ENCODE results near the gene SLC22A5.

SLC22A5 gene

GRCh38 chr5:132378580-132378979, 9.1 kb downstream of the SLC22A5 start:
- H3K27ac ChIP-seq (ENCODE audit: low read depth, low read length) = no peak overlapping the region
- 96% methylated on average over 3 of the region's 3 CpGs for WGBS
- H3K4me1 ChIP-seq (ENCODE audit: insufficient read depth, low read length) = no peaks in the 10 kb centered on the region
- H3K9me3 ChIP-seq (ENCODE audit: insufficient read depth, low read depth, low read length) = no peaks in the 10 kb centered on the region
- H3K36me3 ChIP-seq (ENCODE audit: insufficient read depth, low read length) = no peaks in the 10 kb centered on the region
- H3K9ac ChIP-seq (ENCODE audit: low read depth, low read length) = no peak overlapping the region
- H3K4me3 ChIP-seq (ENCODE audit: low read length) = no peak overlapping the region
- no peaks in the 10 kb centered on the region for H3K27me3 ChIP-seq (ENCODE audit: insufficient read depth, low read length)

GRCh38 chr5:132380047-132380446, 10.5 kb downstream of the SLC22A5 start:
- no peak overlapping the region for H3K27ac ChIP-seq (ENCODE audit: low read depth, low read length)
- no peaks in the 10 kb centered on the region for H3K9me3 ChIP-seq (ENCODE audit: insufficient read depth, low read depth, low read length)
- H3K36me3 ChIP-seq (ENCODE audit: insufficient read depth, low read length) = no peaks in the 10 kb centered on the region
- H3K27me3 ChIP-seq (ENCODE audit: insufficient read depth, low read length) = no peaks in the 10 kb centered on the region
- no peaks in the 10 kb centered on the region for H3K4me1 ChIP-seq (ENCODE audit: insufficient read depth, low read length)
- H3K4me3 ChIP-seq (ENCODE audit: low read length) = no peak overlapping the region
- no peak overlapping the region for H3K9ac ChIP-seq (ENCODE audit: low read depth, low read length)
- WGBS = 91% methylated on average over 6 of the region's 6 CpGs

- Histone ChIP-seq H3K4me3 (ENCODE audit: low read length) (no peak overlapping the region), H3K27me3 (ENCODE audit: insufficient read depth, low read length) (no peaks in the 10 kb centered on the region), H3K4me1 (ENCODE audit: insufficient read depth, low read length) (no peaks in the 10 kb centered on the region), H3K36me3 (ENCODE audit: insufficient read depth, low read length) (no peaks in the 10 kb centered on the region), H3K9ac (ENCODE audit: low read depth, low read length) (no peak overlapping the region), H3K9me3 (ENCODE audit: insufficient read depth, low read depth, low read length) (no peaks in the 10 kb centered on the region), H3K27ac (ENCODE audit: low read depth, low read length) (no peak overlapping the region)
- 90% methylated on average over 2 of the region's 2 CpGs for whole genome bisulfite sequencing
Observed at GRCh38 chr5:132380741-132381140, 11.2 kb downstream of the SLC22A5 start.

- Histone ChIP-seq H3K4me1 (ENCODE audit: insufficient read depth, low read length) (no peaks in the 10 kb centered on the region), H3K4me3 (ENCODE audit: low read length) (no peak overlapping the region), H3K9me3 (ENCODE audit: insufficient read depth, low read depth, low read length) (no peaks in the 10 kb centered on the region), H3K27ac (ENCODE audit: low read depth, low read length) (no peak overlapping the region), H3K9ac (ENCODE audit: low read depth, low read length) (no peak overlapping the region), H3K36me3 (ENCODE audit: insufficient read depth, low read length) (no peaks in the 10 kb centered on the region), H3K27me3 (ENCODE audit: insufficient read depth, low read length) (no peaks in the 10 kb centered on the region)
- WGBS = 94% methylated on average over 1 of the region's 1 CpG
Observed at GRCh38 chr5:132381614-132382013, 12.1 kb downstream of the SLC22A5 start.

- WGBS = 90% methylated on average over 1 of the region's 1 CpG
- H3K9ac ChIP-seq (ENCODE audit: low read depth, low read length) = no peak overlapping the region
- H3K4me3 ChIP-seq (ENCODE audit: low read length) = no peak overlapping the region
- no peaks in the 10 kb centered on the region for H3K9me3 ChIP-seq (ENCODE audit: insufficient read depth, low read depth, low read length)
- no peaks in the 10 kb centered on the region for H3K27me3 ChIP-seq (ENCODE audit: insufficient read depth, low read length)
- peaks cover 11% of the 10 kb centered on the region for H3K4me1 ChIP-seq (ENCODE audit: insufficient read depth, low read length)
- no peak overlapping the region for H3K27ac ChIP-seq (ENCODE audit: low read depth, low read length)
- no peaks in the 10 kb centered on the region for H3K36me3 ChIP-seq (ENCODE audit: insufficient read depth, low read length)
Observed at GRCh38 chr5:132383261-132383660, 13.8 kb downstream of the SLC22A5 start.

- no peak overlapping the region for H3K9ac ChIP-seq (ENCODE audit: low read depth, low read length)
- no peak overlapping the region for H3K27ac ChIP-seq (ENCODE audit: low read depth, low read length)
- H3K36me3 ChIP-seq (ENCODE audit: insufficient read depth, low read length) = no peaks in the 10 kb centered on the region
- H3K27me3 ChIP-seq (ENCODE audit: insufficient read depth, low read length) = no peaks in the 10 kb centered on the region
- no peaks in the 10 kb centered on the region for H3K9me3 ChIP-seq (ENCODE audit: insufficient read depth, low read depth, low read length)
- WGBS = 93% methylated on average over 5 of the region's 5 CpGs
- H3K4me3 ChIP-seq (ENCODE audit: low read length) = no peak overlapping the region
- H3K4me1 ChIP-seq (ENCODE audit: insufficient read depth, low read length) = peaks cover 17% of the 10 kb centered on the region
Observed at GRCh38 chr5:132383984-132384383, 14.5 kb downstream of the SLC22A5 start.

- Histone ChIP-seq H3K4me1 (ENCODE audit: insufficient read depth, low read length) (peaks cover 17% of the 10 kb centered on the region), H3K27ac (ENCODE audit: low read depth, low read length) (no peak overlapping the region), H3K36me3 (ENCODE audit: insufficient read depth, low read length) (no peaks in the 10 kb centered on the region), H3K27me3 (ENCODE audit: insufficient read depth, low read length) (no peaks in the 10 kb centered on the region), H3K9ac (ENCODE audit: low read depth, low read length) (no peak overlapping the region), H3K9me3 (ENCODE audit: insufficient read depth, low read depth, low read length) (no peaks in the 10 kb centered on the region), H3K4me3 (ENCODE audit: low read length) (no peak overlapping the region)
- 92% methylated on average over 4 of the region's 4 CpGs for WGBS
Observed at GRCh38 chr5:132384506-132385050, 15.1 kb downstream of the SLC22A5 start.

GRCh38 chr5:132385326-132386105, 16.0 kb downstream of the SLC22A5 start:
- no peak overlapping the region for H3K9ac ChIP-seq (ENCODE audit: low read depth, low read length)
- H3K4me3 ChIP-seq (ENCODE audit: low read length) = no peak overlapping the region
- no peaks in the 10 kb centered on the region for H3K9me3 ChIP-seq (ENCODE audit: insufficient read depth, low read depth, low read length)
- H3K27me3 ChIP-seq (ENCODE audit: insufficient read depth, low read length) = no peaks in the 10 kb centered on the region
- no peak overlapping the region for H3K27ac ChIP-seq (ENCODE audit: low read depth, low read length)
- 79% methylated on average over 9 of the region's 9 CpGs for WGBS
- no peaks in the 10 kb centered on the region for H3K36me3 ChIP-seq (ENCODE audit: insufficient read depth, low read length)
- H3K4me1 ChIP-seq (ENCODE audit: insufficient read depth, low read length) = peaks cover 25% of the 10 kb centered on the region

GRCh38 chr5:132386644-132387286, 17.3 kb downstream of the SLC22A5 start:
- H3K4me3 ChIP-seq (ENCODE audit: low read length) = no peak overlapping the region
- H3K36me3 ChIP-seq (ENCODE audit: insufficient read depth, low read length) = no peaks in the 10 kb centered on the region
- no peaks in the 10 kb centered on the region for H3K27me3 ChIP-seq (ENCODE audit: insufficient read depth, low read length)
- no peak overlapping the region for H3K9ac ChIP-seq (ENCODE audit: low read depth, low read length)
- 54% methylated on average over 10 of the region's 10 CpGs for WGBS
- H3K9me3 ChIP-seq (ENCODE audit: insufficient read depth, low read depth, low read length) = no peaks in the 10 kb centered on the region
- H3K27ac ChIP-seq (ENCODE audit: low read depth, low read length) = no peak overlapping the region
- H3K4me1 ChIP-seq (ENCODE audit: insufficient read depth, low read length) = peaks cover 25% of the 10 kb centered on the region

GRCh38 chr5:132387640-132388117, 18.2 kb downstream of the SLC22A5 start:
- H3K27ac ChIP-seq (ENCODE audit: low read depth, low read length) = no peak overlapping the region
- H3K4me1 ChIP-seq (ENCODE audit: insufficient read depth, low read length) = peaks cover 25% of the 10 kb centered on the region

GRCh38 chr5:132388244-132389050, 18.9 kb downstream of the SLC22A5 start:
- no peaks in the 10 kb centered on the region for H3K27me3 ChIP-seq (ENCODE audit: insufficient read depth, low read length)
- no peak overlapping the region for H3K27ac ChIP-seq (ENCODE audit: low read depth, low read length)
- no peaks in the 10 kb centered on the region for H3K36me3 ChIP-seq (ENCODE audit: insufficient read depth, low read length)
- 84% methylated on average over 8 of the region's 8 CpGs for WGBS
- no peak overlapping the region for H3K9ac ChIP-seq (ENCODE audit: low read depth, low read length)
- no peaks in the 10 kb centered on the region for H3K9me3 ChIP-seq (ENCODE audit: insufficient read depth, low read depth, low read length)
- peaks cover 25% of the 10 kb centered on the region for H3K4me1 ChIP-seq (ENCODE audit: insufficient read depth, low read length)
- no peak overlapping the region for H3K4me3 ChIP-seq (ENCODE audit: low read length)

More at GRCh38 chr5:132387640-132388117, 18.2 kb downstream of the SLC22A5 start:
- H3K36me3 ChIP-seq (ENCODE audit: insufficient read depth, low read length) = no peaks in the 10 kb centered on the region
- WGBS = 87% methylated on average over 4 of the region's 4 CpGs
- no peaks in the 10 kb centered on the region for H3K27me3 ChIP-seq (ENCODE audit: insufficient read depth, low read length)
- H3K4me3 ChIP-seq (ENCODE audit: low read length) = no peak overlapping the region
- H3K9me3 ChIP-seq (ENCODE audit: insufficient read depth, low read depth, low read length) = no peaks in the 10 kb centered on the region
- no peak overlapping the region for H3K9ac ChIP-seq (ENCODE audit: low read depth, low read length)

All from HUES64 (cell line).